GM18511 (cell line): ENCODE measurements around the gene CCDC97.
A peak's percentile ranks its signal among the peaks of the same experiment; 100 is the strongest.

Experiments
- ATAC-seq: cut with Tn5 transposase; IDR thresholded peaks from one replicate; pipeline ENCODE4 v1.9.1; 2021; ENCODE audit warnings: mild to moderate bottlenecking, moderate library complexity; ENCODE audit not compliant: unreplicated experiment

Gene CCDC97

DNA sequence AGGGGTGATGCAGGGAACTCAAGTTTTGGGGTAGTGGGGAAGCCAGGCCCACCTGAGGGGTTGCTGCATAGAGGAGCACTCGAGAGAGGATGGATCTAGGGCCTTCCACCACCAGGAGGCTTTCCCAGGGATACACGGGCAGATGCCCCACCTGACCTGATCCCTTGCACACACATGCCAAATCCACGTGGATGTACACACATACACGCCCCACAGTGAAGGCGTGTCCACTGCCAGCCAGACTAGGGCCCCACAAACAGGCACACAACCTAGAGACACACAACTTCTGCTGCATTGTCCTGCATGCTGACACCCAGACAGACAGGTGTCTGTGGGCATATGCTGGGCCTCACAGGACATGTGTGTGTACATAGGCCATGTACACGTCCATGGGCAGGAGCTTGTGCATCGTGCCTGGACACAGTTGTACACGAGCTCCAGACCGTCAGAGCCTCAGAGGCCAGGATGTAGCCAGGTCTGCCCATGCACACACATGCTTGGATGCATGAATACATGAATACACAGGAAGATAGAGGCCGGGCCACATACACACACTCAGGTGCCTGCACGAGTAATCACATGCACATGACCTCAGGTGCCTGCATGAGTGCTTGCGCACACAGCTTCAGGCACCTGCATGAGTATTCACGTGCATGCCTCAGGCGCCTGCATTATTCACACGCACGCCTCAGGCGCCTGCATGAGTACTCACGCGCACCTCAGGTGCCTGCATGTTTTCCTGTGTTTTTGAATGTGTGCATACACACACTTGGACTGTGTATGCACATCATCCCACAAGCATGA lies 8.9 kb downstream of the CCDC97 start:
- no peak for ATAC-seq

GRCh38 chr19:41319500-41320184 lies 9.7 kb downstream of the CCDC97 start:
- ATAC-seq: no peak

DNA sequence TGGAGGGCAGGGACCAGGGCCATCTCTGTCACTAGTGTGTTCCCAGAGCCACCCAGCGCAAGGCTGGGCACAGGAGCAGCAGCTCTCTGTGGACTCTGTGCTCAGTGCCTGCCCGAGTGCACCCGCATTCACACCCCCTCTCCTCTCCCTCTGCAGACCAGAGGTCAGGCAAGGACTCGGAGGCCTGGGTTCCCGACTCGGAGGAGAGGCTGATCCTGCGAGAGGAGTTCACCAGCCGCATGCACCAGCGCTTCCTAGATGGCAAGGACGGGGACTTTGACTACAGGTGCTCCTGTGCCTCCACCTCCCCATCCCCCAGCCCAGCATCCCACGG lies 10.2 kb downstream of the CCDC97 start:
- no peak for ATAC-seq

DNA sequence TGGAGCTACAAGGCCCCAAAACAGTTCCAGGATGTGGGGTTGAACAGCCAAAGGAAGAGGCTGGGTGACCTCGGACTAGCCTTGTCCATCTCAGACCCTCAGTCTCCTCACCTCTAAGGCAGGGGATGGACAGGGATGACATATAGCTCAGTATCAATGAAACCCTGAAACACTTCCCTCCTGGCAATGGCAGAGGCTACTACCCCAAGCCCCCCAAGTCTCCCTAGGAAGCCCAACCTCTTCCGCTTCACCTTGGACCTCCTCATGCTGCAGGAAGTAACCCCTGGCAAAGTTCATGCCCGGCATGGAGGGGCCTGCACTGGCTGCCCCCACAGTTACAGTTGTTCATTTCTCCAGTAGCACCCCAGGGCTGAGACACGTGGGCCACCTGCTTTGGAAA lies 10.6 kb downstream of the CCDC97 start:
- ATAC-seq: no peak

GRCh38 chr19:41321204-41321599 lies 11.2 kb downstream of the CCDC97 start:
- no peak for ATAC-seq

DNA sequence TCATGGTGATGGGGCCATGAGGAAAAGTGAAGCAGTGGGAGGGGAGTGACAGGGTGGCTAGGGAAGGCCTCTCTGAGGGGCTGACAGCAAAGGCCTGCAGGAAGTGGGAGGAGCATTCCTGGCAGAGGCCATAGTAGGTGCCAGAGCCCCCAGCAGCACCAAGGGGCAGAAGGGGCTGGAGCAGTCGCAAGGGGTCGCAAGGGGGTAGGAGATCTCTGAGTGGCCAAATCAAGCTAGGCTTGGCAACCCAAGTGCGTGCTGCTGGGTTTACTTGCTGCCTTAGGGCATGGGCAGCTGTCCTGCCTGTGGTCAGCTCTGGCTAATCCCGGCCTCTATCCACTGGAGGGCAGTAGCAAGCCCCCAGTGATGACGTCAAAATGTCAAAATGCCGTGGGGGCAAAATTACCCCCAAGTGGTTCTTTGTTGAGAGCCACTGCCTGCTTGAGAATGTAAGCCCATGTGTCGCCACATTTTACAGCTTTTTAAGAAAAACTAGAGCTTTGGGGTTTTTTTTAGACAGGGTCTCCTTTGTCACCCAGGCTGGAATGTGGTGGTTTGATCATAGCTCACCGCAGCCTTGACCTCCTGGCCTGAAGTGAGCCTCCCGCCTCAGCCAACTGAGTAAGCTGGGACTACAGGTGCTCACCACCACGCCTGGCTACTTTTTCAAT lies 11.8 kb downstream of the CCDC97 start:
- no peak for ATAC-seq

DNA sequence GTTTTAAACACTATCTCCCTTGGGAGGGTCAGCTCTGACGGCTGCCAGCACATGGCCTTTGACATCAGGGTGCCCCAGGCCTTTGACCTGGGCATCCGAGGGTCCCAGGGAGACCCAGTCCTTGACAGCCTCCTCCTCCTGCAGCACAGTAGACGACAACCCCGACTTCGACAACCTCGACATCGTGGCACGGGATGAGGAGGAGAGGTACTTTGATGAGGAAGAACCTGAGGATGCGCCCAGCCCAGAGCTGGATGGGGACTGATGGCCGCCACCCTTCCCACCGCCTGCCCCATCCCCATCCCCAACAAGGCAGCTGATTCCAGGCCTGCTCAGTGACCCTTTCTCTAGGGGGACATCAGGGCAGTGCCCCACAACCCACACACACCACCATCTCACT lies 12.5 kb downstream of the CCDC97 start:
- ATAC-seq: no peak

GRCh38 chr19:41323023-41323422 lies 13.1 kb downstream of the CCDC97 start:
- no peak for ATAC-seq

DNA sequence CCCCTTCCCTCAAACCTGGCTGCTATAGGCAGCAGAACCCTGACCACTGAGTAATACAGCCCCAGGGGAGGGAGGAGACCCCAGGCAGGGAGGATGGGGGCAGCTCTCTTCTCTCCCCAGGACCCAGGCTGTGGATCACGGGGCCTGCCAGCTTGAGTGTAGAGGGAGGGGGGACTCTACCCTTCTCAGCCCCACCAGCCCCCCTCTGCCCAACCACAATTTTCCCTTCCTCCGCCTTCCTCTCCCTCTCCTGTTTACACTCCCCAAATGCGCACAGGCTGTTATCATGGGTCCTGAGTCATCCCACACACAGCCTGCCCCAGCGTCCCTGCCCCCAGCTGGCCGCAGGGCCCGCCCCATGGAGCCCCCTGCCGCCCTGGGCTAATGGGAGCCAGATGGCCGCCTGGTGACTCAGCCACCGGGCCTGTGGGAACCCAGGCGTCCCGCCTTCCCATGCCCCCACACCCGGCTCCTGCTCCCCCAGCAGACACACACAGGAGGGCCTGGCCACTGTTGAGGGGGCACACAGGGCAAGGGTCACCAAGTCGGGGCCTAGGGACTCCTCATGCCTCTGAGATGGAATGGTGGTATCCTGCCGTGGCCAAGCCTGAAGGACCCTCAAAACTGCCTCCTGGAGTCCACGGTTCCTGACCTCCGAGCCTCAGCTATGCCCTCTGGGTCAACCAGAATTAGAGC lies 13.6 kb downstream of the CCDC97 start:
- no peak for ATAC-seq

- no peak for ATAC-seq
Measured at GRCh38 chr19:41324231-41324702, 14.3 kb downstream of the CCDC97 start.

DNA sequence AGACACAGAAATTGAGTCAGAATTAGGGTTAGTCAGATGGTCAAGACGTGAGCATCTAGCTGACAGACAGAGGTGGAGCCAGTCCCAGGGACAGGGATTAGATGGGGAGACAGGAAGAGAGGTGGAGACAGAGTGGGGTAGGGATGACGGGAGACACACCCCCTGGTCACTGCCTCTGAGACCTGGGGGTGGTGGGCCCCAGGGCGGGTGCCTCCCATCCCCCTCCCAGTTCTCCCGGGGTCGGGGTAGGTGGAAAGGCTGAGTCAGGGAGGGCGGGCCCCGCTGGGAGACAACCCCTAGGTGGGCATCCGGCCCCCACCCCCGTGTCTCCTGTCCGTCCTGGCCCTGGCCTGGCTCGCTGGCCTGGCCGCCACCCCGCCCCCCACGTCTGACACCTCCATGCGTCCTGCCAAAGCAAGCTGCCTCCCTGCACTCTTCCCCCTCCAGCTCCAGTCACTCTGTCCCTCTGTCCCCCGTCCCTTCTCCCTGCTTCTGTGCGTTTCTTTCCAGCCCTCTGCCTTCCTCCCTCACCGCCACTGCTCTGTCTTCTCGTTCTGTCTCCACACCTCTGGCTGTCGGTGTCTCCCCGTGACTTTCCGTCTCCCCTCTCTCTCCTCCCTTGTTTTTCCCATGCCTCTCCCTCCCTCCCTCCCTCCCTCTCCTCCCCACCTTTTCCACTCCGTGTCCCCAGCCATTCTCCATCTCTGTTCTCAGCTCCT lies 15.1 kb downstream of the CCDC97 start:
- no peak for ATAC-seq

DNA sequence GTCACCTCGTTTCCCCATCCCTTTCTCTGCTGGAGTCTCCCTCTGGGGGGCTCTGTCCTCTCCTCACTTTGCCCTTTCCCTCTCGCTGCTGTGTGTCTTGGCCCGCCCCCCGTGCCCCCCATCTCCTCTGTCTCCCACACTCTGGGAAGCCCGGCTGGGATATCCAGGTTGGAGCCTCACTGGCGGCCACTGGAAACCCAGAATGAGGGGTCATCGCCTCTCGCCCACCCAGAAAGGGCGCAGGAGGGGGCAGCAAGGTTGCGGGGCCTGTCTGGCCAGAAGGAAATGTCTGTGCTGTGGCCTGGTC lies 15.6 kb downstream of the CCDC97 start:
- ATAC-seq: no peak

DNA sequence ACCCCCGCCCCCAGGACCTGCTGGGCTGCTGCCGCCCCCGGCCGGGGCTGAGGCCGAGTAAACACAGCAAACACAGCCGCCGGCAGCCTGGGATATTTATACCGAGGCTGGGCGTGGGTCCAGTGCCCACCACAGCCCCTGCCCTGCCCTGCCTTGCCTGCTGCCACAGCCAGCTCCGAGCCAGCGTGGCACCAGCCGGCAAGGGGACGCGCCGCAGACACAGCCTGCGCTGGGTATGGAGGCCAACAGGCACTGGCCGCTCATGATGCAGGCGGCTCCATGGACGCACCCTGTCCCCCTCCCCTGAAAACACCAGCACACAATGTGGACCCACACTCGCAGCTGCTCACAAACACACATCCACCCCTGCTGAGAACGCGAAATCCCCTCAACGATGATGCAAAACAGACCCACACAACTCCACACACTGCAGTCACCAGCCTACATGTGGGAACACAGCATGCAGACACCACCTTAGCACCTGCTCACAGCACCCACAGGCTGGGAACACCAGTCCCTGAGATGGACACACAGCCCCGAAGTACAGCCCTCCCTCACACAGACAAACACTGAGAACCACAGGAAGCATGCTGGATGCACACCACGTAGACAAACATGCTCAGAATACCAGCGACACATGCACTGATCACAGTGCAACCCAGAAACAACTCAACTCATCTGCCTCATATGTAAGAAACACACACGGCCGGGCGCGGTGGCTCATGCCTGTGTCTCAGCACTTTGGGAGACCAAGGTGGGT lies 16.2 kb downstream of the CCDC97 start:
- ATAC-seq: no peak

DNA sequence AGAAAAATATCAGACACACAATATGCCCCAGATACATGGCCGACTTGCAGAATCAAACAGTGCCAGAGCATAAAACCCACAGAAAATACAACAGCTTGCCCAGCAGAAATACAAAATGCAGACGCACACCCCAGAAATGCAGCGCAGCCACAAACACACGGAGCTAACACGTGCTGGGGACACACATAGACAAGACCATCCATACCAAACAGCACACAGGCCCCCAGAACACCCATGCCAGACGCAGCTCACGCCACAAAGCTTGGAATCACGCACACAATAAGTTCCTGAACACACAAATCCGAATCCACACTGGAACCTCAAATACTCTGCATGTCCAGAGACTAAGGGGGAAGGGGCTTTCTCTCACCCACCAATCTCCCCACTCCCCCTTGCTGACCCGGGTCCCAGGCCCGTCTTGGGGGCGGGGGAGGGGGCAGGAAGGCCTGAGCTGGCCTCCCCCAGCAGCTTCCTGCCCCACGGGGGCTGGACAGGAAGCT lies 17.2 kb downstream of the CCDC97 start:
- ATAC-seq: peak; percentile 5

- ATAC-seq: peak; percentile 64
Measured at GRCh38 chr19:41327576-41328156, 17.7 kb downstream of the CCDC97 start.

DNA sequence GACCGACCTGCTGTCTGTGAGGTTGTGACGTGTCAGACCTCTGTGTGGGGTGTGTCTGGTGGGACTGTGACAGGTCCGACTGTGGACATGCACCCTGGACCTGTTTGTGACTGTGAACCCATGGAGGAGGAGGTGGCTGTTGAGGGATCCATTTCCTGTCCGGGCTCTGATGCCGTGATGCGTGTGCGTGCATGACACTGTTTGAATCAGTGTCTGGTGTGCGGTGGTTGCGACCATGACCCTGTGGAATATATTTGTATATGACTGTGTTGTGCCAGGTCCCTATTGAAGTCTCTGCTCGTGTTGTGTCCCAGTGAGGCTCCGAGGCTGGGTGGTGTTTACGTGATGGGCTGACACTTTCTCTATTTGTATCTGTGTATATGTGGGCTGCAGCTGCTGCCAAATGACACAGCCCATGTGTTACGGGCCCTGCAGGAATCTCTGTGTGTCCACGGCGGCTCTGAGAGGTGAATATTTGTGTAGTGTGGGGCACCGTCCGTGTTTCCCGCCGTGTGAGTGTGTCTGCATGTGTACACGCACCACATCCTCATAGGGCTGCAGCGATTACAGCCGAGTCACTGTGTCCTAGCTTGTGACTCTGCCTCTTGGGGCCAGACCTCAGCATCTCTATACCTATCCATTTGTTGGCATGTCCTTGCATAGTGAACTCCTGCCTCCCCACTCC lies 18.3 kb downstream of the CCDC97 start:
- ATAC-seq: peak; percentile 21

- ATAC-seq: no peak
Measured at GRCh38 chr19:41328842-41329225, 18.9 kb downstream of the CCDC97 start.

- ATAC-seq: no peak
Measured at GRCh38 chr19:41330481-41330880, 20.5 kb downstream of the CCDC97 start.
